Epithelial cell of proximal tubule (primary cell): ENCODE data around the gene KCNJ5. TPM values are rescaled to one million over a fixed set of nuclear protein-coding genes. Genes with fewer than 3 reads are reported as not detected.

Experiments
- DNase-seq: peaks from one replicate; pipeline ENCODE4 v3.0.0-alpha.2; 2011; ENCODE audit warnings: low read depth
- H3K4me3 ChIP-seq: 2 replicates; pipeline ENCODE4 v1.5.1; 2011; ENCODE audit warnings: low read depth, mild to moderate bottlenecking, low read length
- total RNA-seq: library from RNA; depleted of rRNA; stranded (reverse); fragments of >200 nt; gene quantifications from 2 replicates; pipeline ENCODE4 v1.2.3, GENCODE V29; 2015
- TF ChIP-seq, protein P1 (sequence below): conservative IDR thresholded peaks from 2 replicates; pipeline ENCODE4 v1.5.1; 2012; ENCODE audit warnings: low read depth, mild to moderate bottlenecking, low read length

KCNJ5 gene
- total RNA-seq, 1 donor from 2014 or later = 0.23 TPM

DNA sequence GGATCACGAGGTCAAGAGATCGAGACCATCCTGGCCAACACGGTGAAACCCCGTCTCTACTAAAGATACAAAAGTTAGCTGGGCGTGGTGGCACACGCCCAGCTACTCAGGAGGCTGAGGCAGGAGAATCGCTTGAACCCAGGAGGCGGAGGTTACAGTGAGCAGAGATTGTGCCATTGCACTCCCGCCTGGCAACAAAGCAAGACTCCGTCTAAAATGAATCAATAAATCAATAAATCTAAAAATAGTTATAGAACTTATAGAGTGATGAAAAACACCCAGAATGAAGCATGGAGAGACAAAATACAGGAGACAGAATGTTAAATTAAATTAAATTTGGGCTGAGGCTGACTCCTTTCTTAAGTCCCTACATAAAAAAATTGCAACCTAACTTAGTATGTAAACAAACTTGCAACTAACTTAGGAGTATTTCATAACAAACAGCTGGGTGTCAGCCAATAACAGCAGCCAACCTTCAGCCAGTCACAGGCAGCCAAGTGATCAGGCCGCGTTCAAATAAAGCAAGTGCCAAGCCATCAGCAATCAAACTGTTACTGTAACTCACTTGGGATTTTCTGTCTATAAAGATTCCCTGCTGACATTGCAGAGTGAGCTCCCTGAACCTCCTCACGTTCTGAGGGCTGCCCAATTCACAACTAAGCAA is 58.8 kb downstream of the KCNJ5 start:
- no peak overlapping the region for H3K4me3 ChIP-seq
- TF ChIP-seq, protein P1, sequence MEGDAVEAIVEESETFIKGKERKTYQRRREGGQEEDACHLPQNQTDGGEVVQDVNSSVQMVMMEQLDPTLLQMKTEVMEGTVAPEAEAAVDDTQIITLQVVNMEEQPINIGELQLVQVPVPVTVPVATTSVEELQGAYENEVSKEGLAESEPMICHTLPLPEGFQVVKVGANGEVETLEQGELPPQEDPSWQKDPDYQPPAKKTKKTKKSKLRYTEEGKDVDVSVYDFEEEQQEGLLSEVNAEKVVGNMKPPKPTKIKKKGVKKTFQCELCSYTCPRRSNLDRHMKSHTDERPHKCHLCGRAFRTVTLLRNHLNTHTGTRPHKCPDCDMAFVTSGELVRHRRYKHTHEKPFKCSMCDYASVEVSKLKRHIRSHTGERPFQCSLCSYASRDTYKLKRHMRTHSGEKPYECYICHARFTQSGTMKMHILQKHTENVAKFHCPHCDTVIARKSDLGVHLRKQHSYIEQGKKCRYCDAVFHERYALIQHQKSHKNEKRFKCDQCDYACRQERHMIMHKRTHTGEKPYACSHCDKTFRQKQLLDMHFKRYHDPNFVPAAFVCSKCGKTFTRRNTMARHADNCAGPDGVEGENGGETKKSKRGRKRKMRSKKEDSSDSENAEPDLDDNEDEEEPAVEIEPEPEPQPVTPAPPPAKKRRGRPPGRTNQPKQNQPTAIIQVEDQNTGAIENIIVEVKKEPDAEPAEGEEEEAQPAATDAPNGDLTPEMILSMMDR = no peak
- no peak for DNase-seq

DNA sequence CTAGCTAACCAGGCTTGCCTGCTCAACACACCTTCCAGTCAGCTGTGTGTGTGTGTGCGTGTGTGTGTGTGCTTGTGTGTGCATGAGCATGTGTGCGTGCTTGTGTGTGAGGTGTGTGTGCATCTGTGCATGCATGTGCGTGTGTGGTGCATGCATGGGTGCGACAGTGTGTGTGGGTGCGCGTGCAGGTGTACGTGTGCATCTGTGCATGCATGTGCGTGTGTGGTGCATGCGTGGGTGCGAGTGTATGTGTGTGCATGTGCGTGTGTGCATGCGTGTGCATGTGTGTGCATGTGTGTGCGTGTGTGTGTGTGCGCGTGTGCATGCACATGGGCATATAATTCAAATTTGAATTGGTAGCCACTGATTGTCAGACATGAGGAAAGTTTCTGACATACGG is 62.0 kb downstream of the KCNJ5 start:
- TF ChIP-seq, protein P1 = no peak
- DNase-seq = no peak
- H3K4me3 ChIP-seq = no peak overlapping the region

DNA sequence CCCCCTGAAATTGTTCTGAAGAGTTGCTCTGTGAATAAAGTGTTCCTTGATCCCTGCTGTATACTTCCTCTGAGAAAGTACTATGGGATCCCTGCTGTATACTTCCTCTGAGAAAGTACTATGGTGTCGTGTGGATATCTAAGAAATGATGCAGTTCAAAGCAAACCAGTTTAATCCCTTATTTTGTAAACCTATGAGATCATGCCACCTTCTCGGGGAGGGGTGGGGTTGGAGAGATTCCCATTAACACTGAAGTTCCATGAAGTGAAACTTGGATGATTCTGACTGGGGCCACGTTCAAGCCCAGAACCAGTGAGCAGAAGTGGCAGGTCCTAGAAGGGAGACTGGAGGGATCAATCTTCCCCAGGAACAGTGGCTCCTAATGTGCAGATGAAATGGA is 64.5 kb downstream of the KCNJ5 start:
- no peak overlapping the region for H3K4me3 ChIP-seq
- DNase-seq = no peak
- TF ChIP-seq, protein P1 = no peak

DNA sequence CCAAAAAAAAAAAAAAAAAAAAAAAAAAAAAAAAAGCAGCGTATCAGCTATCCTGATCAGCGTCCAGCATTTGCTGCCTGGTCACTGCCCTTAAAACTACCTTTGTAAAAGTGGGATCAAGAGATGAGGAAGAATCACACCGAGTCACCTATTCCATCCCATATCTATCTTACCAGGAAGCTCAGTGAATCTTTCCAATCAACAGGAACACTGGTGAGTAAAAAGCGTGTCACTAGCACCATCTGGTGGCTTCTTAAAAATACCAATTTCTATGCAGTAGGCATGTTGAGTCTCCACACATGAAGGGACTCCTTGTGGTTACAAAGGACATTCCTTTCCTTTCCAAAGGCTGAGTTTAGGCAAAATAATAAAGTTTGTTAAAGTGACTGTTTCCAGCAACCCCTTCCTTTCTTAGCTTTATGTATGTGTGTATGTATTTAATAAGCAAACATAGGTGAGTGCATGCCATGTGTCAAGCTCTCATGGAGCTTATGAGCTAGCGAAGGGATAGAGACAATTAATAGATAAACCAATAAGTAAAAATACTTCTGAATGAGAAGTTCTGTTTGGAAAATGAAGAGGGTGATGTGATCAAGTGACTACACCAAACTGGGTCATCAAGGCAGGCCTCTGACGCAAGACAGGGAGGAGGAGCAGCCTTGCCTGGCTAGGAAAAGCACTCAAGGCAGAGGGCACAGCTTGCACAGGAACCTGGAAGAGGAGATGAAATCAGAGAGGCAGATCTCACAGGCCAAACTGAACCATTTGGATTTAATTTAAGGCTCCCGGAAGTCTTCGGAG is 65.4 kb downstream of the KCNJ5 start:
- TF ChIP-seq, protein P1 = peak; percentile 84
- peak; percentile 33 for DNase-seq
- H3K4me3 ChIP-seq = no peak overlapping the region

DNA sequence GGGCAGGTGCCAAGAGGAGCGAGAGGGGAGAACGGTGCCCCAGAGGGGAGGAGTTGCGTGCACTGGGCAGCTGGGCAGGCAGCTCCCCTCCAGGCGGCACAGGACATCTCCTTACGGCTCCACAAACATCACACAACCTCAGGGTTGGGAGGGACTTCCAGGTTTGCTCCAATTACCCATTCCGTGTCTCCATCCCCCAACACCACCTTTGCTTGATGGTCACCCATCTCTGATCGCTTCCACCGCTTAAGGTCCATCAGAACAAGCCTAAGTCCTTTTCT is 66.0 kb downstream of the KCNJ5 start:
- no peak for DNase-seq
- H3K4me3 ChIP-seq = no peak overlapping the region
- TF ChIP-seq, protein P1 = no peak

DNA sequence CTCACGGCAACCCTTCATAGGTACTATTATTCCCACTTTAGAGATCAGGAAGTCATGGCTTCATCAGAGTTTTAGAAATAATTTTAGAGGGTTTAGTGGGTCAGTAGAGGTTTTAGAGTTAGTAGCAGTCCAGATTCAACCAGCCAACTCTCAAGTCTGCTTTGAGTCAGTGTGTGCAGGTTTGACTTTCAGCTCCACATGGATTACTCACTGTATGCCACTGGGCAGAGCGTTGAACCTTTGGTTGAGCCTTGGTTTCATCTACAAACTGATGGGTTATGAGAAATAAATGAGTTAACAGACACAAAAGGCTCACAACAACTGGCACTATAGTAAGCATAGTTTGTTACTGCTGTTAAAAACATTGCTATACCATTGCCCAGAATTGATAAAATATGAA is 70.5 kb downstream of the KCNJ5 start:
- TF ChIP-seq, protein P1 = no peak
- H3K4me3 ChIP-seq = no peak overlapping the region
- no peak for DNase-seq

DNA sequence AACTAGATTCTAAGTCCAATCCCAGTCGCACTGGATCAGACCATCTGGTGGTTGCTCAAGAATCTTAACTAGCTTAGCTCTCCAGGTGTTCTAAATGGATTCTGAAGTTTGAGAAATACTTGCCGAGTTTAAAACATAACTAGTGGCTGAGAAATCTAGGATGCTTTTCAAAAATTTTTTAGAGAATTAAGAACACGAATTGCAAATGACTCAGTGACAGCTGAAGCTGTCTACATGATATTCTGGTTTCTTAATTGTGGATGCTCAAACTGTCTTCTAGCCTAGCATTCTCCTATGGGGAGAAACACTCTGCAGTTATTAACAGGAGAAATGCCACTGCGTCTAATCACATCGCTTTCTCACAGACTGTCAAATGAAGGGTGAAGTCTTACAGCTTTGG is 71.7 kb downstream of the KCNJ5 start:
- DNase-seq = no peak
- TF ChIP-seq, protein P1 = no peak
- H3K4me3 ChIP-seq = no peak overlapping the region
